Amniotic epithelial cell (primary cell): Measurements from ENCODE around the gene TFR2.
"Not testable (repeated sequence)": the region's sequence is repeated elsewhere in the genome, so short reads cannot be mapped to it uniquely, and the experiment has no call there.

Experiments used
- DNase-seq: peaks from one replicate; pipeline ENCODE4 v3.0.0-alpha.2; 2010; ENCODE audit warnings: low read depth

TFR2 gene

GRCh38 chr7:100678291-100678984 is 37.1 kb upstream of the TFR2 start:
- DNase-seq = no peak

DNA sequence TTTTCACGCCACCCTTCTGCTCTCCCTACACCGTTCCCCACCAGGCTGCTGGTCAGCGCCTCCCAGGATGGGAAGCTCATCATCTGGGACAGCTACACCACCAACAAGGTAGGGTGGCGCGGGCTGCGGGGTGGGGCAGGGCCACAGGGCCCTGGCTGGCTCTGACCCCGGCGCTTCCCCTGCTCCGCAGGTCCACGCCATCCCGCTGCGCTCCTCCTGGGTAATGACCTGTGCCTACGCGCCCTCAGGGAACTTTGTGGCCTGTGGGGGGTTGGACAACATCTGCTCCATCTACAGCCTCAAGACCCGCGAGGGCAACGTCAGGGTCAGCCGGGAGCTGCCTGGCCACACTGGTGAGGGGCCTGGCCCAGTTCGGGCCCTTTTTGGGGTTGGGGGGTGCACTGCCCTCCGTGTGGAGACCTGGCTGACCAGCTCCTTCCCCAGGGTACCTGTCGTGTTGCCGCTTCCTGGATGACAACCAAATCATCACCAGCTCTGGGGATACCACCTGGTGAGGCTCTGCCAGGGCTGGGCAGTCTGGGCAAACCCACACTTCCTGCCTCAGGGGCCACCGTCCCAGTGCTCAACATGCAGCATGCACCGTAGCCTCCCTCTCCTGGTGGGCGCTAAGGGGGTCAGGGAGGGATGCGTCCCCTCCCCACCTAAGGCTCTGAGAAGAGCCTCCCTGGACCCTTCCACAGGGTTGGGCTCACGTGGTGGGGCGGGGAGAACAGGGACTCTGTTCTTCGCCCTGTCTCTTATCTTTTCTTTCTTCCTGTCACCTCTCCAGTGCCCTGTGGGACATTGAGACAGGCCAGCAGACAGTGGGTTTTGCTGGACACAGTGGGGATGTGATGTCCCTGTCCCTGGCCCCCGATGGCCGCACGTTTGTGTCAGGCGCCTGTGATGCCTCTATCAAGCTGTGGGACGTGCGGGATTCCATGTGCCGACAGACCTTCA is 36.2 kb upstream of the TFR2 start:
- no peak for DNase-seq

DNA sequence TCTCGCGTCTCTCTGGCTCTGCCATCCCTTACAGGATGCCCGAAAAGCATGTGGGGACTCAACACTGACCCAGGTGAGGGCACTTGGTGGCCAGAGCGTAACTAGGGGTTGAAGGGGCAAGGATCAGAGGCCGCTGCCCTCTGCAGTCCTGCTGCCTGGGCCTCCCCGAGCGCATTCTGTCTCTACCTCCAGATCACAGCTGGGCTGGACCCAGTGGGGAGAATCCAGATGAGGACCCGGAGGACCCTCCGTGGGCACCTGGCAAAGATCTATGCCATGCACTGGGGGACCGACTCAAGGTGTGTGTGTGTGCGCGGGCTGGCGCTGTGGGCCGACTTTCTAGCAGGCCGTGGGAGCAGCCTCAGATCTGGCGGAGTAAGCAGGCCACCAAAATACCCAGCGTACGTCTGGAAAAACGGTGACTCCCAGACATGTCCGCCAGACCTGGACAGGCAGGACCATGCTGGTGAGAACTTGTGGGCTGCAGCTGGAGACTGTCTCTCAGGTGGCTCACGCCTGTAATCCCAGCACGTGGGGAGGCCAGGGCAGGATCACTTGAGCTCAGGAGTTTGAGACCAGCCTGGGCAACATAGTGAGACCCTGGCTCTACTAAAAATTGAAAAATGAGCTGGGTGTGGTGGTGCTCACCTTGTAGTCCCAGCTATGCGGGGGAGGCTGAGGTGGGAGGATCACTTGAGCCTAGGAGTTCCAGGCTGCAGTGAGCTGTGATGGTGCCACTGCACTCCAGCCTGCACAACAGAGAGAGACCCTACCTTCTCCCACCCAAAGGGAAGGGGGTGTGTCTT is 35.4 kb upstream of the TFR2 start:
- no peak for DNase-seq

- peak; percentile 64 for DNase-seq
Measured at GRCh38 chr7:100675581-100676350, 34.4 kb upstream of the TFR2 start.

- no peak for DNase-seq
Measured at GRCh38 chr7:100675105-100675451, 33.7 kb upstream of the TFR2 start.

- DNase-seq = no peak
Measured at GRCh38 chr7:100674411-100675104, 33.2 kb upstream of the TFR2 start.

DNA sequence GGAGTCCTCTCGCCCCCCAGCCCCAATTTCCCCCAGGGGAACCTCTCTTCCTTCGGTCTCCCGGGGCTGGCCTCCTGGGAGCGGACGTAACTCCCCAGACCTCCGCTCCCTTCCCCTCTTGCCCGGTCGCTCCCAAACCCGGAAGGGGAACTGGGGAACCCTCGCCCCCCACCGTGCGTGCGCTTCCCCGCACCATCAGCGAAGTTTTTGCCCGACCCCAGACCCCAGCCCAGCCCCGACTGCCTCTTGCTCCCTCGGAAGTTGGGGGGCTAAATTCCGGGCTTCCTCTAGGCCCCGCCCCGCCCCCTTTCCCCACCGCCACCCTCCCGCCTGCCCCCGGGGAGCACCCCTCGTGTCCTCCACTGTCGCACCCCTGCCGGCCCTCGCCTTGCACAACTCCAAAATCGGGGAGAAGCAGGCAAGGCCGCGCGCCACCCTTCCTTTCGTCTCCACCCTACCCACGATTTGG is 32.6 kb upstream of the TFR2 start:
- DNase-seq = peak; percentile 30

DNA sequence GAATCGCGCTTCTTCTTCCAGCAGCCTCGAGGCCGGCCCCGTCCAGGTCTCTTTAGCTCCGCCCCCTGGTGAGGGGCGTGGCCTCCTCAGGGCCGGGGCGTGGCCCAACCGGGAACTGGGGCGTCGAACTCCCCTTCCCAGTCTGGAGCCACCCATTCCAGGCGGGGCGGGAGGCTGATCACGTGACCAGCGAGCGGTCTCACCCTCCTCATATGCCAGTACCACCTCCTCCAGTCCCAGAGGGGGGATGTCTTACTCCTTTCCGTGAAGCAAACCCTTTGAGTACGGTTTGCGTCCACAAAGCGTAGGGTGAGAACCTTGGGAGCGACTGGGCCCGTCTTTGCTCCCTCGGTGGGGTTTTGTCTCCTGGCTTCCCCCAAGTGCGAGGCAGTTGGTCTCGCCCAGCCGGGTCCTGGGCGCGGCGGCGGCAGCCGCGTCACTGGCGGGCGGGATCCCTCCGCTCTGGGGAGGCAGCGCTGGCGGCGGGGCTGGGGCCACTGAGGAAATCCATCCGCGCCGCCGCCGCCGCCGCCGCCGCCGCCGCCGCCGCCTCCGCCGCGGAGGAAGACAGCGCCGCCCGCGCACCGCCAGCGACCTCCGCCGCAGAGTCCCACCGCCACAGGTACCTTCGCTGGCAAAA is 32.1 kb upstream of the TFR2 start, which contains the start of gene GNB2:
Gene GNB2, plus strand, starts transcription at position 439 of the 640 bp plus-strand sequence. CDS start 2,526 bp downstream, outside the sequence.
- DNase-seq = peak; percentile 99

- no peak for DNase-seq
Measured at GRCh38 chr7:100671353-100672327, 30.3 kb upstream of the TFR2 start.

- no peak for DNase-seq
Measured at GRCh38 chr7:100670074-100670473, 28.7 kb upstream of the TFR2 start.

GRCh38 chr7:100669106-100669505 is 27.8 kb upstream of the TFR2 start:
- not testable (repeated sequence) for DNase-seq

GRCh38 chr7:100668069-100668449 is 26.7 kb upstream of the TFR2 start:
- DNase-seq = no peak

DNA sequence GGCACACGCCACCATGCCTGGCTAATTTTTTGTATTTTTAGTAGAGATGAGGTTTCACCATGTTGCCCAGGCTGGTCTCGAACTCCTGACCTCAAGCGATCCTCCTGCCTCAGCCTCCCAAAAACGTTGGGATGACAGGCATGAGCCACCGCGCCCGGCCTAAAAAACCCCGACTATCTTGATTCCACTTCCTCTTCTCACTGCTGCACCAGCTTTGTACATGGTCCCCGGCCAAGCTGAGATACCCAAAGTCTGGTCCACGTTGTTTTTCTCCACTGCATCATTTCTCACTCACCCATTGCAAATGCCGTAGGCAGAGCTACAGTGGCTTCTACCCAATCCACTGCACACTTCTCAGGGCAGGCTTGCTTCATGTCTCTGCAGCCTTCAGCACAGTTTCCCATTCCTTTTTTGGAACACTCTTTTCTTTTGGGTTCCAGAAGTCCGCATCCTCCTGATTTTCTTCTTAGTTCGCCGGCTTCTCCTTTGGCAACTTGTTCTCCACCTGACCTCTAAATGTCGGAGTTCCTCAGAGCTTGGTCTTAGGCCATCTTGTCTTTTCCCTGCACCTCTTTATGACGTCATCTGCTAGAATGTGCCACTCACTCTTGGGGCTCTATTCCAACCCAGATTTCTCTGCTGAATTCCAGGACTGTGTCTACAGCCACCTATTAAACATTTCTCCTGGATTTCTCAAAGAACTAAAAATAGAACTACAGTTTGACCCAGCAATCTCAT is 26.1 kb upstream of the TFR2 start:
- no peak for DNase-seq

DNA sequence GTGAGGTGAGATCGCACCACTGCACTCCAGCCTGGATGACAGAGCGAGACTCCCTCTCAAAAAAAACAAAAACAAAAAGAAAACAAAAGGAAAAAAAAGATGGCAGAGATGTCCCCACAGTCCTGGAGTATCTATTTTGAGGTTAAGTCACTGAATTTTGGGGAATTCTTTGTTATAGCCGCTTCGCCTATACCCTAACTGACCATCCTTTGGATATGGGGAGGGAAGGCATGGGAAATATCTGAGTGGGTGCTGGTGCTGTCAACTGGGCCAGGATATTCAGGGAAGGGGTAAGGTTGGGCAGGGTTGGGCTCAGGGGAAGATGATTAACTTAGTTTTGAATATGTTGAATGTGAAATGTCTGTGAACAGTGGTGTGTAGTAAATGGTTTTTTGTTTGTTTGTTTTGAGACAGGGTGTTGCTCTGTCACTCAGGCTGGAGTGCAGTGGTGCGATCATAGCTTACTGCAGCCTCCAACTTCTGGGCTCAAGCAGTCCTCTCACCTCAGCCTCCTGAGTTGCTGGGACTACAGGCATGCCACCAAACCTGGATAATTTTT is 23.9 kb upstream of the TFR2 start:
- DNase-seq = no peak

DNA sequence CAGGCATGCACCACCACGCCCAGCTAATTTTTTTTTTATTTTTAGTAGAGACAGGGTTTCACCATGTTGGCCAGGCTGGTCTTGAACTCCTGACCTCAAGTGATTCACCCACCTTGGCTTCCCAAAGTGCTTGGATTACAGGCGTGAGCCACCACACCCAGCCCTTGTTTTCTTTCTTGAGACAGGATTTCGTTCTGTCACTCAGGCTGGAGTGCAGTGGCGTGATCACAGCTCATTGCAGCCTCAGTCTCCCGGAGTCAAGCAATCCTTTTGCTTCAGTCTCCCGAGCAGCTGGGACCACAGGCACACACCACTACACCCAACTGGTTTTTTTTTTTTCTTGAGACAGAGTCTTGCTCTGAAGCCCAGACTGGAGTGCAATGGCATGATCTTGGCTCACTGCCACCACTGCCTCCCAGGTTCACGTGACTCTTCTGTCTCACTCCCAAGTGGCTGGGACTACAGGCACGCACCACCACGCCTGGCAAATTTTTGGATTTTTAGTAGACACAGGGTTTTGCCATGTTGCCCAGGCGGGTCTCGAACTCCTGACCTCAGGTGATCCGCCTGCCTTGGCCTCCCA is 20.9 kb upstream of the TFR2 start:
- DNase-seq = not testable (repeated sequence)

GRCh38 chr7:100655908-100656674 is 14.7 kb upstream of the TFR2 start, which contains the start of gene ACTL6B:
TSS of gene ACTL6B (minus strand) at chr7:100656448. CDS start at chr7:100656354, 94 bp downstream.
- no peak for DNase-seq
